K562 (cell line): ENCODE measurements around the gene RNASE8. TPM values are rescaled to one million over a fixed set of nuclear protein-coding genes. Genes with fewer than 3 reads are reported as not detected.

Source experiments
- ATAC-seq: fragments of 200-7000 bp; cut with Tn5 transposase; 3 replicates; pipeline ENCODE4 v1.9.1; 2020; ENCODE audit warnings: moderate library complexity
- BruUV-seq: library from RNA; stranded (reverse); fragments of 400-500 nt; replicated peaks from 2 replicates; lab custom pipeline; 2021; lab: Mats Ljungman, UMichigan
- CTCF ChIA-PET: fragments of 300-600 bp; formaldehyde crosslinking; extraction: SDS; loops from one replicate; lab custom pipeline; 2021; ENCODE audit warnings: low intra/inter-chr PET ratio; lab: Yijun Ruan, JAX
- POLR2A ChIA-PET: fragments of 300-600, 350-650 bp; sonication (Branson Sonifier 250); formaldehyde crosslinking; extraction: SDS; loops from one replicate; lab custom pipeline; 2021; ENCODE audit warnings: antibody characterized with exemption, inconsistent platforms; lab: Yijun Ruan, JAX
- DNase-seq, 4 experiments: peaks; one replicate each; pipeline versions ENCODE4 v3.0.0 to v3.0.0-alpha.2; 2011 to 2018; ENCODE audit warnings: low spot score in 3 of 4, mixed read lengths in 3 of 4; ENCODE audit errors: extremely low read depth in 1 of 4
- FAIRE-seq: peaks from 2 replicates; lab custom pipeline; 2011; peaks lifted over from hg19 to GRCh38; lab: Jason Lieb, UNC
- H2AFZ ChIP-seq: 2 replicates; pipeline ENCODE4 v1.6.0; 2011; ENCODE audit warnings: low read depth, low read length, control low read depth, inconsistent platforms
- H3K27ac ChIP-seq: fragments of 200-600 bp; 3 replicates; pipeline ENCODE4 v1.8.0; 2011; ENCODE audit warnings: low read depth, mild to moderate bottlenecking, control low read depth, inconsistent platforms, low read length, moderate library complexity, mixed read lengths; ENCODE audit errors: extremely low read depth
- H3K27me3 ChIP-seq, 2 experiments: fragments of 300-600 bp in 1 of 2; 2 replicates in 1 of 2; 3 replicates in 1 of 2; pipeline versions ENCODE4 v1.6.0 to v1.8.0; 2011; ENCODE audit warnings: inconsistent platforms in 2 of 2, low read length in 2 of 2, mild to moderate bottlenecking in 1 of 2, mixed read lengths in 1 of 2, moderate library complexity in 1 of 2; ENCODE audit not compliant: control insufficient read depth in 2 of 2, insufficient read depth in 2 of 2
- H3K36me3 ChIP-seq: fragments of 300-600 bp; 3 replicates; pipeline ENCODE4 v1.8.0; 2011; ENCODE audit warnings: mild to moderate bottlenecking, low read length, inconsistent platforms; ENCODE audit not compliant: control insufficient read depth, insufficient read depth
- H3K4me1 ChIP-seq, 2 experiments: fragments of 200-600 bp in 1 of 2; replicated peaks in 1 of 2; 2 replicates in 1 of 2; 3 replicates in 1 of 2; pipeline versions ENCODE4 v1.5.1 to v1.8.0; 2011; ENCODE audit warnings: inconsistent platforms in 2 of 2, low read length in 2 of 2, mild to moderate bottlenecking in 1 of 2, mixed read lengths in 1 of 2, moderate library complexity in 1 of 2; ENCODE audit not compliant: control insufficient read depth in 2 of 2, insufficient read depth in 2 of 2
- H3K4me2 ChIP-seq: 2 replicates; pipeline ENCODE4 v1.6.1; 2011; ENCODE audit warnings: low read length, control low read depth, inconsistent platforms, mixed read lengths; ENCODE audit not compliant: insufficient read depth
- H3K4me3 ChIP-seq: fragments of 200-600 bp; sonication (generic), shearing (Covaris generic); 2 replicates; pipeline ENCODE4 v1.5.1; 2016; ENCODE audit warnings: control low read depth, inconsistent platforms
- H3K79me2 ChIP-seq: fragments of 200-600 bp; 3 replicates; pipeline ENCODE4 v1.8.0; 2011; ENCODE audit warnings: low read length, inconsistent platforms; ENCODE audit not compliant: control insufficient read depth, insufficient read depth
- H3K9ac ChIP-seq, 2 experiments: 2 replicates each; pipeline versions ENCODE4 v1.6.0 to v1.6.1; 2011; ENCODE audit warnings: low read depth in 2 of 2, low read length in 2 of 2, control low read depth in 1 of 2, inconsistent platforms in 1 of 2, mild to moderate bottlenecking in 1 of 2, mixed read lengths in 1 of 2; ENCODE audit not compliant: insufficient read depth in 1 of 2
- H3K9me1 ChIP-seq: one replicate; pipeline ENCODE4 v1.6.0; 2011; ENCODE audit warnings: inconsistent platforms, mild to moderate bottlenecking, low read length, moderate library complexity; ENCODE audit not compliant: control insufficient read depth, insufficient read depth
- H3K9me3 ChIP-seq: replicated peaks from 2 replicates; pipeline ENCODE4 v1.5.1; 2011; ENCODE audit warnings: low read depth, low read length, inconsistent platforms; ENCODE audit not compliant: control insufficient read depth, insufficient read depth
- H4K20me1 ChIP-seq: replicated peaks from 2 replicates; pipeline ENCODE4 v1.6.1; 2011; ENCODE audit warnings: low read length, inconsistent platforms, mixed read lengths; ENCODE audit not compliant: control insufficient read depth, insufficient read depth
- ARID1B ChIP-seq: fragments of 450-650 bp; IDR thresholded peaks from 2 replicates; pipeline ENCODE4 v1.6.1; 2016; ENCODE audit warnings: antibody characterized with exemption, mild to moderate bottlenecking, inconsistent platforms
- ATF3 ChIP-seq, 2 experiments: fragments of 450-650 bp in 1 of 2; sonication (generic) in 1 of 2; formaldehyde crosslinking in 1 of 2; IDR thresholded peaks in 1 of 2; conservative IDR thresholded peaks in 1 of 2; 2 replicates each; pipeline versions ENCODE4 v1.6.1 to v1.8.1; 2016 to 2023; ENCODE audit warnings: mild to moderate bottlenecking in 2 of 2, moderate library complexity in 2 of 2, inconsistent platforms in 1 of 2, missing genetic modification reagents in 1 of 2
- C11orf30 ChIP-seq: fragments of 450-650 bp; IDR thresholded peaks from 2 replicates; pipeline ENCODE4 v1.6.1; 2016; ENCODE audit warnings: low read depth, mild to moderate bottlenecking
- CBX2 ChIP-seq: fragments of 200-600 bp; sonication (generic); IDR thresholded peaks from one replicate; pipeline ENCODE4 v1.6.1; 2012; ENCODE audit warnings: mild to moderate bottlenecking, low read length, inconsistent platforms; ENCODE audit not compliant: insufficient read depth, poor library complexity, severe bottlenecking
- DEAF1 ChIP-seq: fragments of 450-650 bp; formaldehyde crosslinking; IDR thresholded peaks from 2 replicates; pipeline ENCODE4 v1.4.0; 2020; ENCODE audit warnings: mild to moderate bottlenecking, moderate library complexity
- EHMT2 ChIP-seq: fragments of 450-650 bp; IDR thresholded peaks from 2 replicates; pipeline ENCODE4 v1.6.1; 2018; ENCODE audit warnings: antibody characterized with exemption
- ELF2 ChIP-seq: fragments of 250-450 bp; sonication (Bioruptor Pico); IDR thresholded peaks from 2 replicates; pipeline ENCODE4 v1.5.0; 2021; ENCODE audit warnings: mild to moderate bottlenecking
- GABPA ChIP-seq: fragments of 200-800 bp; sonication (Bioruptor generic); conservative IDR thresholded peaks from 2 replicates; pipeline ENCODE4 v1.6.1; 2016; ENCODE audit warnings: low read depth, missing genetic modification characterization, missing compliant biosample characterization
- HNRNPK ChIP-seq: fragments of 200-400 bp; formaldehyde crosslinking; IDR thresholded peaks from one replicate; pipeline ENCODE4 v1.6.1; 2018; ENCODE audit warnings: mild to moderate bottlenecking, low read depth, low read length; ENCODE audit not compliant: poor library complexity, severe bottlenecking
- MEF2D ChIP-seq: conservative IDR thresholded peaks from 2 replicates; pipeline ENCODE4 v1.6.1; 2016; ENCODE audit warnings: low read depth, missing genetic modification characterization, missing compliant biosample characterization
- NFIX ChIP-seq: fragments of 250-450 bp; sonication (Bioruptor Pico); IDR thresholded peaks from 2 replicates; pipeline ENCODE4 v1.4.0; 2020; ENCODE audit warnings: low read depth, mild to moderate bottlenecking, moderate library complexity
- NR0B1 ChIP-seq: fragments of 450-650 bp; IDR thresholded peaks from one replicate; pipeline ENCODE4 v1.6.1; 2018; ENCODE audit warnings: mild to moderate bottlenecking, moderate library complexity; ENCODE audit not compliant: partially characterized antibody
- PTTG1 ChIP-seq: fragments of 450-650 bp; IDR thresholded peaks from 2 replicates; pipeline ENCODE4 v1.6.1; 2016; ENCODE audit warnings: low read depth, mild to moderate bottlenecking, missing genetic modification characterization, missing compliant biosample characterization
- RAD51 ChIP-seq: fragments of 450-650 bp; IDR thresholded peaks from 2 replicates; pipeline ENCODE4 v1.7.1; 2016; ENCODE audit warnings: low read depth, mild to moderate bottlenecking, borderline replicate concordance
- ZBTB33 ChIP-seq: sonication (generic); formaldehyde crosslinking; IDR thresholded peaks from 2 replicates; pipeline ENCODE4 v1.8.1; 2023; ENCODE audit warnings: mild to moderate bottlenecking, missing genetic modification reagents
- ZNF140 ChIP-seq: fragments of 250-450 bp; sonication (Bioruptor Pico); IDR thresholded peaks from 2 replicates; pipeline ENCODE4 v1.8.0; 2021; ENCODE audit warnings: moderate library complexity, mild to moderate bottlenecking, inconsistent platforms
- ZNF232 ChIP-seq: sonication (generic); formaldehyde crosslinking; IDR thresholded peaks from 2 replicates; pipeline ENCODE4 v1.8.0; 2022; ENCODE audit warnings: mild to moderate bottlenecking, missing genetic modification reagents
- ZNF24 ChIP-seq: fragments of 450-650 bp; IDR thresholded peaks from 2 replicates; pipeline ENCODE4 v1.6.1; 2016
- WGBS: fragments of 100-300 bp; shearing (Covaris generic); methylation state at CpG from one replicate; pipeline ENCODE4 v1.1.6; 2016; ENCODE audit warnings: low coverage, mixed read lengths; ENCODE audit not compliant: insufficient coverage; ENCODE audit errors: missing lambda C conversion rate; 5-methylcytosine and 5-hydroxymethylcytosine counted together
- in situ Hi-C: fragments of 300-500 bp; cut with MboI; formaldehyde crosslinking; loops from 4 replicates; pipeline ENCODE4 v1.15.0; 2018; ENCODE audit warnings: inconsistent platforms, mixed read lengths
- intact Hi-C: fragments of 100-400 bp; cut with micrococcal nuclease; formaldehyde crosslinking; loops from 2 replicates; pipeline ENCODE4 v1.14.2; 2022
- polyA plus RNA-seq, 8 experiments: library from polyadenylated mRNA; depleted of rRNA in 4 of 8; stranded (reverse) in 5 of 8; unstranded in 3 of 8; fragments of >200 nt; fragmentation: Nextera tagmentation in 2 of 8; fragmentation: Illumina TruSeq in 1 of 8; extraction: Ambion mirVana in 2 of 8; extraction: Trizol in 1 of 8; gene quantifications; 2 replicates each; pipeline versions ENCODE4 v1.2.1 to v1.2.3, GENCODE V29; 2011 to 2014; ENCODE audit warnings: inconsistent platforms in 1 of 8, missing spikeins in 1 of 8
- total RNA-seq, 7 experiments: library from RNA; depleted of rRNA in 6 of 7; stranded (reverse); fragments of >200 nt in 6 of 7; fragmentation: Illumina TruSeq in 2 of 7; extraction: Trizol in 2 of 7; gene quantifications; 2 replicates each; pipeline versions ENCODE4 v1.2.1 to v1.2.3, GENCODE V29; 2011 to 2021; ENCODE audit warnings: low replicate concordance in 1 of 7

RNASE8 gene
- total and polyA plus RNA-seq, 9 of the 15 experiments (the other 6 are each of a cell fraction or from before 2014, with no cell fraction given): not detected

GRCh38 chr14:21026988-21027315 is 30.7 kb upstream of the RNASE8 start:
- FAIRE-seq: peak; percentile 93
- POLR2A ChIA-PET: interaction anchor here (0.8 to 1.1 kb wide), 2 partner anchors 9 to 10 kb away, joined by 3 read pairs; no protein-coding TSS in a partner anchor
- TF ChIP-seq GABPA (no peak), MEF2D (tag) (0 out of 2 replicates have a peak, but pooled peaks have one; percentile 43), RAD51 (no peak), ATF3 (IDR thresholded peaks at IDR 0.05) (peak; percentile 67), ATF3 (CRISPR knock-in tag; conservative IDR thresholded peaks at IDR 0.05) (no peak), C11orf30 (peak; percentile 52), ZNF24 (no peak), ELF2 (no peak), NR0B1 (no peak), DEAF1 (no peak), HNRNPK (no peak), ZNF232 (no peak), PTTG1 (tag) (no peak), ARID1B (peak; percentile 65), CBX2 (no peak), ZBTB33 (CRISPR knock-in tag) (no peak), ZNF140 (no peak), EHMT2 (no peak), NFIX (CRISPR knock-in tag) (no peak)

More at GRCh38 chr14:21026988-21027315, 30.7 kb upstream of the RNASE8 start:
- H3K9me3 ChIP-seq: no peaks in the 10 kb centered on the region
- H3K9ac ChIP-seq: peak overlapping the region; percentile 59 to 77; a peak in 1 of 4 replicates
- H4K20me1 ChIP-seq: no peaks in the 10 kb centered on the region
- no TSS peak for BruUV-seq
- in situ Hi-C loops (no loop called here), intact Hi-C loops (no loop called here)
- peaks cover 21% of the 10 kb centered on the region for H3K79me2 ChIP-seq
- DNase-seq (peak; percentile 66 to 82 (median 74)), ATAC-seq (peak; percentile 17)
- peak overlapping the region; percentile 80 for H3K27ac ChIP-seq
- no peaks in the 10 kb centered on the region for H3K36me3 ChIP-seq
- CTCF ChIA-PET: no interaction called here
- no peaks in the 10 kb centered on the region for H3K27me3 ChIP-seq
- 0% methylated on average over 3 of the region's 3 CpGs for WGBS
- H3K4me3 ChIP-seq: no peak overlapping the region
- peaks cover 35 to 44% of the 10 kb centered on the region in 2 experiments for H3K4me1 ChIP-seq
- H3K9me1 ChIP-seq: peaks cover 2% of the 10 kb centered on the region
- H2AFZ ChIP-seq: peak overlapping the region; percentile 71
- peak overlapping the region; percentile 33; the same call in 1 of the 2 replicates for H3K4me2 ChIP-seq
